Spleen (tissue), 7 donors: ENCODE results near the gene LTV1.

Source experiments
- CTCF ChIP-seq, 11 experiments: fragments of 200-600 bp in 7 of 11; fragments of 450-650 bp in 4 of 11; sonication (generic) in 4 of 11; IDR thresholded peaks in 8 of 11; conservative IDR thresholded peaks in 3 of 11; 1 replicate in 7 of 11; 2 replicates in 4 of 11; pipeline versions ENCODE4 v1.4.0 to v1.8.0; 2016 to 2021; ENCODE audit warnings: antibody characterized with exemption in 11 of 11, inconsistent platforms in 4 of 11, mild to moderate bottlenecking in 1 of 11
- POLR2A ChIP-seq, 3 donors: fragments of 450-650 bp; IDR thresholded peaks; one replicate each; pipeline ENCODE4 v1.5.1; 2017; ENCODE audit warnings: antibody characterized with exemption in 3 of 3, mild to moderate bottlenecking in 1 of 3
- donor health status: DM: no; HTN: no; CAD: no; lungs with moderate emphysema.
- donor health status: DM: no; HTN: no; CAD: no.
- donor health status: DM: no; HTN: no; CAD: no.

GRCh38 chr6:143900358-143900757 lies 57.2 kb downstream of the LTV1 start:
- TF ChIP-seq CTCF (IDR thresholded peaks at IDR 0.05 in 8 of 11, conservative IDR thresholded peaks at IDR 0.05 in 3 of 11) (no peak), POLR2A (IDR thresholded peaks at IDR 0.05) (no peak)
